ENCODE data around the gene SCYGR5. TPM values are rescaled to one million over a fixed set of nuclear protein-coding genes. Genes with fewer than 3 reads are reported as not detected.

The SCYGR5 gene
- total RNA-seq, 1 donor from 2014 or later, result not detected

Other genes with a start within 250 kb of the SCYGR5 start
- 25.5 TPM for gene AGFG1, start 194.6 kb upstream of the SCYGR5 start, total RNA-seq
- gene SCYGR2, start 67.9 kb upstream of the SCYGR5 start, total RNA-seq, result not detected
- not detected for gene SCYGR3, start 52.0 kb upstream of the SCYGR5 start, total RNA-seq
- gene SCYGR4, start 49.3 kb upstream of the SCYGR5 start, total RNA-seq, result not detected
- gene SLC19A3, start 51.2 kb downstream of the SCYGR5 start, total RNA-seq, result 16.5 TPM
- not detected for gene SCYGR6, start 58.0 kb downstream of the SCYGR5 start, total RNA-seq
- not detected for gene SCYGR7, start 61.5 kb downstream of the SCYGR5 start, total RNA-seq
- not detected for gene SCYGR8, start 79.1 kb downstream of the SCYGR5 start, total RNA-seq
- gene CCL20, start 147.0 kb downstream of the SCYGR5 start, total RNA-seq, result not detected
- gene DAW1, start 204.8 kb downstream of the SCYGR5 start, total RNA-seq, result not detected

All from ascending aorta (tissue), 1 donor.